Measurements from ENCODE around the gene UNC13D.
"Not testable (repeated sequence)": the region's sequence is repeated elsewhere in the genome, so short reads cannot be mapped to it uniquely, and the experiment has no call there.

Gene UNC13D

DNA sequence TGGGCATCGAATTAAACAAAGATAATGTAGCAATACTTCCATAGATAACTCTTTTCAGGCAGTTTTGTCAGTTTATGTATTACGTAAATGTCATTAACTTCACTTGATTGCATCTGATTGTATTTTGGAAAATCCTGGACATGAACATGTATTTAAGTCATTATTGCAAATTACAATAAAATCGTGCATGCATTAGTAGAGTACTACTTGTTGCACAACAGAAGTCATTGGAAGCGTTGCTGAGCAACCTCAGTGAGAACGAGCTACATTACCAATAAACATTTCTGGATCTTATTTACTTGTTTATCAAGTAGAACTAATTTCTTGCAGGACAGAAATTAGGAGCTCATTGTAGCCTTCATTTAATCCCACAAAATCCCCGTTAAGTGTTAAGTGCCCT lies 53.0 kb downstream of the UNC13D start:
- no peak for DNase-seq

DNA sequence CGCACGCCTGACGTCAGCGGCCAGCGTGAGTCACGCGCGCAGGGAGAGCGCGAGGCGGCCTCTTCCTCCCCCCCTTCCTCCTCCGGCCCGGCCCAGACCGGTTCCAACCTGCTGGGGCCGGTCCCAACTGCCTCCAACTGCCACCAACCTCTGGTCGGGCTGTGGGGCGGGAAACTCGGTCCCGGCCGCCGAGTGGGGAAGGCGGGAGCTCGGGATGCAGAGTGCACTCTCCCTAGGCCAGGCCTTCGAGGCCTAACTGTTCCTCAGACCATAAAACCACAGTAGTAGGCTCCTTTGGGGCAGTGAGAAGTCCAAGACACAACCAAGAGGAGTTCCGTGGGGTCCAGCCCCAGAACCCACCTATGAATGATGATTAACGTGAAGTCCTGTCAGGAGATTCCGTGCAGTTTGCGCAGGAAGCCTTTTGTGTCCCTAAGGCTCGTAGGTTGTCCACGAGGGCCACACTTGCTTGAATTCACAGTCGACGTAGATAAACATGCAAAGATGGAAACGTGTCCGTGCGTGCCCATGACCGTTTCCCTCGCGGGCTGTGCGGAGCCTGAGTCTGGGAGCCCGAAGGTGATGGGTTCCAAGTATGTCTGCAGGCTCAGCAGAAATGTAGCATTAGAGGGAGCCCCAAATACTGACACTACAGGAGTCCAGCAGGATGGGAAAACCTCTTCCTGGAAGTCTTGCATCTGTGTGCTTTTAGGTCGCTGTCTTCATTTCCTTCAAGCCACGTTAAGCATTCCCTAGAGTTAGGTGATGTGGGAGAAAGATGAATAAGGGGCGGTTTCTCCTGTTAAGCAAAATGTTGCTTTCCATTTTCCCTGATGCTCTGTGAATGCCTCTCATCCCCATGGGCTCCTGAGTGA lies 59.0 kb downstream of the UNC13D start:
- DNase-seq = no peak

DNA sequence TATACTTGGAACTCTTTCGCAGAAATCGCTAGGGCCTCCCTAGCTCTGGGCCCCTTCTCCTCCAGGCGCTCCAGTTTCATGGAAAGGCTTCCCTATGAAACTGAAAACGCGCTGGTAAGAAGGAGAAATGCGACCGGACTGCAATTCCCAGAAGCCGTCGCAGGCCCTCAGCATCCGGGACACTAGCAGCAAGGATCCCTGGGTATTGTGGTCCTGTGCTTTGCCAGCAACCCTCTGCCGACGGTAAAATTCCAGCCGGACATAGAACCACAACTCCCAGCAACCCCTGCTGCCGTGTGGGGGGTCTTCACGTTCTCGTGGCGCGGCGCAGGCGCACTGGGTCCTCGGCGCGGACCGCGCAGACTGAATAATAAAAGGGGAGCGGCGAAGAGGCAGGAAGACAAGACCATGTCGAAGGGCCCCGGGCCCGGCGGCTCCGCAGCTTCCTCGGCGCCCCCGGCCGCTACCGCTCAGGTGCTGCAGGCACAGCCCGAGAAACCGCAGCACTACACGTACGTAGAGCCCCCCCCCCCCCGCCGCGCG lies 59.7 kb downstream of the UNC13D start, which contains the start of gene UNK:
TSS of gene UNK (plus strand) at position 334 of the 543 bp plus-strand sequence. CDS start at position 409, 75 bp downstream.
- peak; percentile 98 for DNase-seq

- DNase-seq = no peak
Observed at GRCh38 chr17:75783803-75784472, 60.3 kb downstream of the UNC13D start.

DNA sequence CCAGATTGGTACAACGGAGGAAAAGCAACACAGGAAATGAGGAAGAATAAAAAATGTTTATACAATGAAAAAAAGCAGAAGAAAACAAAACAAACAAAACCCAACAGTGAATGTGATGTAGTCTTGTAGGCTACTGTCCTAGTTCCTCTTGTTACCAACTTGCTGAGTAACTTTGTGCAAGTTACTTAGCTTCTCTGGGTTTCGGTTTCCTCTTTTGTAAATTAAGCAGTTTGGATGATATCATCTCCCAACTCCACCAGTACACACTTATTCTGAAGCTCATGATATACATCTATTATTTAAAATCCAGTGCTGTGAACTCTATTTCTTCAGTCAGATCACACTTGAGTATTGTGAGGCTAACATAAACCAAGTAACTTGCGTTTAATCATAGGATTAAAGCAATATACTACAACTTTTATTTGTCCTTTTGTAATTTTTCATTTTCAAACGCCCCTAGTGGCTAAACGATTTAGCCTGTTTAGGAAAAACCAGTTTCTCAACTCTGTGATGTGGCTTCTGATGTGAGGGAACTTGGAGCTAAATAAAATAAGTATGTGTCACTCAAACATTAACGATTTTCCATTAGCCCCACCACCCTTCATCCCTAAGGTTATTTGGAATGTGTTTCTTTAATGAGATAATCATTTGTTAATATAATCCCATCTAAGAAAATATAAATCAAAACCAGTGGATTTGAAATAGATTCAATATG lies 61.0 kb downstream of the UNC13D start:
- DNase-seq = peak; percentile 48

DNA sequence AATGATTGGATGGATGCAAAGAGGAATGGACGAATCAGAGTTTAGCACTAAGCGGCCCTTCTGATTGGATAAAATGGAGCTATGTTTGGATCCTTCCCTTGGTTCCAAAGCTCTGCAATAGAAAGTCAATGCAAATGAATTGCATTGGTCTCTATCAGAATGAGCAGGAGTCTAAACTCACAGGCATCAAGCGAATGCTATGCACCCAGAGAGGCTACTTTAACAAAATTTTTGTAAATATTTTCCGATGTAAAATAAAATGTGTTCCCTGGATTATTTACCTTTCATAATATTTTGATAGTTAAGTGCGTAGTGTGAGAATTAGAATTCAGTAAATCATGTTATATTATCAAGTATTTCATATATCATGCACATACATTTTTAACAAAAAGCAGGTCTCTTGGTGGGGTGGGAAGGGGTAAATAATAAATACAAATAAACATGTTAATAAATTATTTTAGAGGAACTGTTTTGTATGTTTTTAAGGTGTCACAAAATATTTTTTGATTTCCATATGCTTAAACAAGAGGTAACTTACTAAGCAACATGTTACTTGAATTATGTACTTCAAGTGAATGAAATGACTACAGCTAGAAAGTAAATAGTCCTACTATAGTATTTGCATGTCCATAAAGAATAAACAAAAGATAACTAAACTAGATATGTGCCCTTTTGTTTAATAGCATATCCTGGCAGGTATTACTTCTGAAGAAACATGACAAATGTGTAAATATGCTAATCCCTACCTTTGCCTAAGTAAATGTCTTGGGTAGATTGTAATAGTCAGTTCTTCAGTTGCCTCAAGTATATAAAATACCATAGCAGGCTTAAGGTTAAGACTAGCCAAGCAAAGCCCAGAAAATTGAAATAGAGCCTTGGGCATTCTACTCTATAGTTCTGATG lies 64.0 kb downstream of the UNC13D start:
- no peak for DNase-seq

- peak; percentile 99 for DNase-seq
Observed at GRCh38 chr17:75779250-75779986, 64.8 kb downstream of the UNC13D start.

- DNase-seq = no peak
Observed at GRCh38 chr17:75778861-75779249, 65.3 kb downstream of the UNC13D start.

GRCh38 chr17:75778066-75778860 lies 65.9 kb downstream of the UNC13D start:
- not testable (repeated sequence) for DNase-seq

- DNase-seq = no peak
Observed at GRCh38 chr17:75777296-75777922, 66.8 kb downstream of the UNC13D start.

Data from amniotic stem cell (primary cell).